ENCODE results near the gene ATG16L1.

The ATG16L1 gene

GRCh38 chr2:233338046-233338445 lies 86.6 kb downstream of the ATG16L1 start:
- DNase-seq (ENCODE audit: low read depth, low spot score), result no peak
- Histone ChIP-seq H3K4me3 (no peak overlapping the region), H3K27ac (no peak overlapping the region), H3K9me3 (ENCODE audit: low read depth, low read length) (no peaks in the 10 kb centered on the region), H3K9ac (ENCODE audit: insufficient read length) (no peak overlapping the region), H3K36me3 (ENCODE audit: insufficient read depth, low read length) (no peaks in the 10 kb centered on the region)
- no peak for TF ChIP-seq POLR2AphosphoS5 (IDR thresholded peaks at IDR 0.05; ENCODE audit: borderline replicate concordance, low read depth, low read length)
- no peak for TF ChIP-seq FOXP2 (optimal IDR thresholded peaks at IDR 0.05; ENCODE audit: control extremely low read depth, extremely low read length, insufficient read depth)
- TF ChIP-seq EZH2 (IDR thresholded peaks at IDR 0.05), result no peak

DNA sequence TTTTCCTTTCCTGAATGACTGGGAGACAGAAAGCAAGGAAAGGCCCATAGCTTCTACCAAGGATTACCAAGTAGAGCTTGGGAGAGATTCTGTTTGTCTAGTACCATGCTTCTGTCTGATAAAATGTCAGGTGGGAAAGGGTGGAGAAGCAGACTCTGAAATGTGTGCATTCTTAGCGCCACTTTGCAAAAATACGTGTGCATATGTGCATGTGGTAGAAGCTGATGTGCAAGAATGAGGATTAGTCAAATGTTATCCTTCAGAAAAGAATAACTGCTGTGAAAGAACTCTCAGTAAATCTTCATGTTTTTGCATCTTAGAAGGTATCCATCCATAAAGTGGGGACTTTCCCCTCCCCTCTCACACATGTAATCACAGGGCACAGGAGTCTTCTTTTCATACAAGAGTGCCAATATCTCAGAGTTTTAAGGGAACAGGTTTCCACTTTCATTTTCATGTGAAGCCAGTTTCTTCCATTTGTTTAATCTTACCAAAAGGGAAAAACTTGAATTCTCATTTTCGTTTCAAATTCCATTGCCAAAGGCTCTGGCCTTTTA lies 87.4 kb downstream of the ATG16L1 start:
- no peak overlapping the region for H3K9ac ChIP-seq (ENCODE audit: insufficient read length)
- 0 out of 2 replicates have a peak overlapping the region, but pooled peaks have one; percentile 6 for H3K27ac ChIP-seq
- H3K9me3 ChIP-seq (ENCODE audit: low read depth, low read length), result no peaks in the 10 kb centered on the region
- no peaks in the 10 kb centered on the region for H3K36me3 ChIP-seq (ENCODE audit: insufficient read depth, low read length)
- no peak overlapping the region for H3K4me3 ChIP-seq
- no peak for DNase-seq (ENCODE audit: low read depth, low spot score)
- TF ChIP-seq POLR2AphosphoS5 (IDR thresholded peaks at IDR 0.05; ENCODE audit: borderline replicate concordance, low read depth, low read length), result no peak
- no peak for TF ChIP-seq FOXP2 (optimal IDR thresholded peaks at IDR 0.05; ENCODE audit: control extremely low read depth, extremely low read length, insufficient read depth)
- no peak for TF ChIP-seq EZH2 (IDR thresholded peaks at IDR 0.05)

DNA sequence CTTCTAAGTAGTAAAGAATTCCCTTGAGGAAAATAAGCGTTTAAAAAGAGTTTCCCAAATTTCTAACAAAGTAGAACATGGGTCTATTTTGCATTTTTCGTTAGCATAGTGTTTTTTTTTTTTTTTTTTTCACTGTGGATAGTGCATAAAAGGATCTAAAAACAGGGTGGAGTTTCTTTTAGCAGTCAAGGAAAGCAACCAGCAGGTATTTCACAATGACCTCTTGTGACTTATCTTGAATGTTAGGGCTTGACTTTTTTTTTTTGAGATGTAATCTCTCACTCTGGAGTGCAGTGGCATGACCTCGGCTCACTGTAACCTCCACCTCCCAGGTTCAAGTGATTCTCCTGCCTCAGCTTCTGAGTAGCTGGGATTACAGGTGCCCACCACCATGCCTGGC lies 88.0 kb downstream of the ATG16L1 start:
- no peak overlapping the region for H3K4me3 ChIP-seq
- H3K27ac ChIP-seq, result no peak overlapping the region
- H3K9ac ChIP-seq (ENCODE audit: insufficient read length), result no peak overlapping the region
- TF ChIP-seq EZH2 (IDR thresholded peaks at IDR 0.05), result no peak
- TF ChIP-seq POLR2AphosphoS5 (IDR thresholded peaks at IDR 0.05; ENCODE audit: borderline replicate concordance, low read depth, low read length), result no peak
- TF ChIP-seq FOXP2 (optimal IDR thresholded peaks at IDR 0.05; ENCODE audit: control extremely low read depth, extremely low read length, insufficient read depth), result no peak
- H3K9me3 ChIP-seq (ENCODE audit: low read depth, low read length), result no peaks in the 10 kb centered on the region
- no peaks in the 10 kb centered on the region for H3K36me3 ChIP-seq (ENCODE audit: insufficient read depth, low read length)
- no peak for DNase-seq (ENCODE audit: low read depth, low spot score)

DNA sequence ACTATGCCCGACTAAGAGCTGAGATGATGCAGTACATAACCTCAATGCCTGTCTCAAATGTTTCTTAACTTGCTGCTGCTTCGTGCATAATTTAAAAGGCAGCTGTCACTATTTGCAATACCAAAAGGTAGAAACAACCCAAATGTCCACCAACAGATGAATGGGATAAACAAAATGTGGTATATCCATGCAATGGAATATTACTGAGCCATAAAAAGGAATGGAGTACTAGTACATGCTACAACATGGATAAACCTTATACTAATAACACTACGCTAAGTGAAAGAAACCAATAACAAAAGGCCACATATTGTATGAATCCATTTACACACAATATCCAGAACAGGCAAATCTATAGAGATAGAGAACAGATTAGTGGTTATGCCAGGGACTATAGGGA lies 89.8 kb downstream of the ATG16L1 start:
- no peak for DNase-seq (ENCODE audit: low read depth, low spot score)
- Histone ChIP-seq H3K36me3 (ENCODE audit: insufficient read depth, low read length) (no peaks in the 10 kb centered on the region), H3K27ac (no peak overlapping the region), H3K9me3 (ENCODE audit: low read depth, low read length) (no peaks in the 10 kb centered on the region), H3K4me3 (no peak overlapping the region), H3K9ac (ENCODE audit: insufficient read length) (no peak overlapping the region)
- TF ChIP-seq POLR2AphosphoS5 (IDR thresholded peaks at IDR 0.05; ENCODE audit: borderline replicate concordance, low read depth, low read length), result no peak
- no peak for TF ChIP-seq FOXP2 (optimal IDR thresholded peaks at IDR 0.05; ENCODE audit: control extremely low read depth, extremely low read length, insufficient read depth)
- no peak for TF ChIP-seq EZH2 (IDR thresholded peaks at IDR 0.05)

DNA sequence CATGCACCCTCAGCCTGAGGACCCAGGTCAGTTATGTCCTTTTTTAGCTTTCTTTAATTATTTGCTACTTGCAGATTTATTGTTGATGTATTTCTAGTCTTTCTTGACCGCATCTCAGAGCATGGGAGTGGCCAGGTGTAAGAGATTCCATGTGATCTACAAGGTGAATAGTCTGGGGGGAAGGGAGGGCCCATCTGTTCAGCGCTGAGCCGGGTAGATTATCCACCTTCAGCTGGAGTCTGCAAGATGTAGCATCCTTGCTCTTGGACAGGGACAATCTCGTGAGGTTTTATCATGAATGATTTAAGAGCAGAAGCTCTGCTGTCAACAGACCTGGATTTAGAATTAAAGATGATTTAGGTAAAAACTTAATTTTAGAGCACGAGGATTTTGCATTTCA lies 90.8 kb downstream of the ATG16L1 start:
- TF ChIP-seq EZH2 (IDR thresholded peaks at IDR 0.05) (no peak), FOXP2 (optimal IDR thresholded peaks at IDR 0.05; ENCODE audit: control extremely low read depth, extremely low read length, insufficient read depth) (no peak), POLR2AphosphoS5 (IDR thresholded peaks at IDR 0.05; ENCODE audit: borderline replicate concordance, low read depth, low read length) (no peak)
- DNase-seq (ENCODE audit: low read depth, low spot score), result no peak
- Histone ChIP-seq H3K9ac (ENCODE audit: insufficient read length) (no peak overlapping the region), H3K27ac (no peak overlapping the region), H3K36me3 (ENCODE audit: insufficient read depth, low read length) (no peaks in the 10 kb centered on the region), H3K9me3 (ENCODE audit: low read depth, low read length) (no peaks in the 10 kb centered on the region), H3K4me3 (no peak overlapping the region)

- no peak overlapping the region for H3K4me3 ChIP-seq
- peak overlapping the region; percentile 31; the same call in 1 of the 2 replicates for H3K27ac ChIP-seq
- H3K9me3 ChIP-seq (ENCODE audit: low read depth, low read length), result no peaks in the 10 kb centered on the region
- no peaks in the 10 kb centered on the region for H3K36me3 ChIP-seq (ENCODE audit: insufficient read depth, low read length)
- peak overlapping the region; percentile 32 for H3K9ac ChIP-seq (ENCODE audit: insufficient read length)
- no peak for DNase-seq (ENCODE audit: low read depth, low spot score)
- TF ChIP-seq EZH2 (IDR thresholded peaks at IDR 0.05) (no peak), FOXP2 (optimal IDR thresholded peaks at IDR 0.05; ENCODE audit: control extremely low read depth, extremely low read length, insufficient read depth) (no peak), POLR2AphosphoS5 (IDR thresholded peaks at IDR 0.05; ENCODE audit: borderline replicate concordance, low read depth, low read length) (no peak)
Observed at GRCh38 chr2:233343171-233343705, 91.8 kb downstream of the ATG16L1 start.

All from SK-N-MC (cell line).